OCI-LY3 (cell line): Measurements from ENCODE around the gene TBC1D22B.

Experiments
- H2AFZ ChIP-seq: fragments of 200-600, 300-600 bp; shearing (Covaris generic); 2 replicates; pipeline ENCODE4 v1.6.0; 2014; ENCODE audit warnings: antibody characterized with exemption, low read depth, low read length
- H3K27ac ChIP-seq: fragments of 200-600, 300-600 bp; sonication (generic); 2 replicates; pipeline ENCODE4 v1.5.1; 2014; ENCODE audit warnings: mild to moderate bottlenecking, low read length, moderate library complexity, mixed read lengths
- H3K27me3 ChIP-seq: fragments of 200-600, 300-600 bp; sonication (generic); 2 replicates; pipeline ENCODE4 v1.6.1; 2014; ENCODE audit warnings: low read depth, low read length, mixed read lengths
- H3K36me3 ChIP-seq: fragments of 200-600, 300-600 bp; sonication (generic); replicated peaks from 2 replicates; pipeline ENCODE3; 2014; ENCODE audit warnings: low read depth, low read length, mixed read lengths
- H3K4me1 ChIP-seq: fragments of 300-600, 200-600 bp; sonication (generic); 2 replicates; pipeline ENCODE4 v1.6.1; 2014; ENCODE audit warnings: low read length, mixed read lengths
- H3K4me2 ChIP-seq: fragments of 200-600, 300-600 bp; sonication (generic); 2 replicates; pipeline ENCODE4 v1.6.1; 2014; ENCODE audit warnings: low read length, mixed read lengths
- H3K4me3 ChIP-seq: fragments of 300-600, 200-600 bp; sonication (generic); 2 replicates; pipeline ENCODE4 v1.5.1; 2014; ENCODE audit warnings: antibody characterized with exemption, mild to moderate bottlenecking, low read length, moderate library complexity
- H3K79me2 ChIP-seq: fragments of 300-600, 200-600 bp; shearing (Covaris generic); 2 replicates; pipeline ENCODE4 v1.6.1; 2014; ENCODE audit warnings: mild to moderate bottlenecking, low read length, mixed read lengths
- H3K9ac ChIP-seq: fragments of 300-600, 200-600 bp; shearing (Covaris generic); 2 replicates; pipeline ENCODE4 v1.6.0; 2014; ENCODE audit warnings: mild to moderate bottlenecking, low read length, moderate library complexity
- H3K9me3 ChIP-seq: fragments of 200-600, 300-600 bp; shearing (Covaris generic); 2 replicates; pipeline ENCODE4 v1.6.1; 2014; ENCODE audit warnings: low read length, mixed read lengths; ENCODE audit not compliant: insufficient read depth
- H4K20me1 ChIP-seq: fragments of 200-600, 300-600 bp; sonication (generic); 2 replicates; pipeline ENCODE4 v1.6.1; 2016; ENCODE audit warnings: low read length, mixed read lengths; ENCODE audit not compliant: insufficient read depth
- CTCF ChIP-seq: fragments of 200-600, 300-600 bp; sonication (generic); IDR thresholded peaks from 2 replicates; pipeline ENCODE4 v1.5.1; 2014; ENCODE audit warnings: antibody characterized with exemption, low read length, low read depth
- EZH2phosphoT487 ChIP-seq: fragments of 200-600 bp; shearing (Covaris generic); IDR thresholded peaks from 2 replicates; pipeline ENCODE4 v1.6.1; 2018; ENCODE audit warnings: antibody characterized with exemption, mixed run types, low read depth

The TBC1D22B gene

DNA sequence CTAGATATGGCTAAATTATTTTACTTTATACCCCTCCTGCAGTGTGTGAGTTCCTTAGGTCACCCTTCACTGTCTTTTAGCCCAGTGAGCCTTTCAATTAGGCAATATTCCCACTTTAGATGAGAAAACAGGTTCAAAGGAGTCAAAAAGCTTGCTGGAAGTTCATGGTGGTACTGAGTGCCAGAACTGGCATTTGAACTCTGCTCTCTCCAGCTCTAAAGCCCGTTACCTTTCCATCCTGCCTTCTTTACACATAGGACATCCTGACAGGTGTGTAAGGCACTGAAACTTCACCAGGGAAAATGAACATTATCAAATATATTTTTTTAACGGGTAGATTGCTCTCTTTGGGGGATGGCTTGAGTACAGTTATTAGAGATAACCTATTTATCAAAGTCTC, 11.5 kb downstream of the TBC1D22B start:
- Histone ChIP-seq H3K79me2 (no peaks in the 10 kb centered on the region), H4K20me1 (peaks cover 9% of the 10 kb centered on the region), H3K9ac (no peak overlapping the region), H3K27me3 (no peaks in the 10 kb centered on the region), H2AFZ (no peak overlapping the region), H3K36me3 (peaks cover 11% of the 10 kb centered on the region), H3K27ac (no peak overlapping the region), H3K4me1 (peaks cover 9% of the 10 kb centered on the region), H3K4me3 (no peak overlapping the region), H3K9me3 (no peaks in the 10 kb centered on the region), H3K4me2 (no peak overlapping the region)
- TF ChIP-seq CTCF (no peak), EZH2phosphoT487 (no peak)

GRCh38 chr6:37272834-37273566, 15.4 kb downstream of the TBC1D22B start:
- H3K9me3 ChIP-seq = no peaks in the 10 kb centered on the region
- H3K79me2 ChIP-seq = no peaks in the 10 kb centered on the region
- no peak for TF ChIP-seq CTCF
- no peak for TF ChIP-seq EZH2phosphoT487
- peaks cover 15% of the 10 kb centered on the region for H4K20me1 ChIP-seq
- no peak overlapping the region for H3K4me3 ChIP-seq
- H3K27me3 ChIP-seq = no peaks in the 10 kb centered on the region
- H3K36me3 ChIP-seq = peaks cover 14% of the 10 kb centered on the region
- H3K9ac ChIP-seq = no peak overlapping the region
- no peak overlapping the region for H2AFZ ChIP-seq
- peaks cover 12% of the 10 kb centered on the region for H3K4me1 ChIP-seq
- no peak overlapping the region for H3K4me2 ChIP-seq
- H3K27ac ChIP-seq = no peak overlapping the region

- no peaks in the 10 kb centered on the region for H3K79me2 ChIP-seq
- H3K4me1 ChIP-seq = peaks cover 12% of the 10 kb centered on the region
- H3K9me3 ChIP-seq = no peaks in the 10 kb centered on the region
- H3K4me3 ChIP-seq = no peak overlapping the region
- H3K9ac ChIP-seq = no peak overlapping the region
- TF ChIP-seq EZH2phosphoT487 (no peak), CTCF (no peak)
- peaks cover 15% of the 10 kb centered on the region for H4K20me1 ChIP-seq
- H3K27ac ChIP-seq = no peak overlapping the region
- peaks cover 14% of the 10 kb centered on the region for H3K36me3 ChIP-seq
- H3K4me2 ChIP-seq = no peak overlapping the region
- H2AFZ ChIP-seq = no peak overlapping the region
- no peaks in the 10 kb centered on the region for H3K27me3 ChIP-seq
These were observed 16.1 kb downstream of the TBC1D22B start for GRCh38 chr6:37273690-37274089.

DNA sequence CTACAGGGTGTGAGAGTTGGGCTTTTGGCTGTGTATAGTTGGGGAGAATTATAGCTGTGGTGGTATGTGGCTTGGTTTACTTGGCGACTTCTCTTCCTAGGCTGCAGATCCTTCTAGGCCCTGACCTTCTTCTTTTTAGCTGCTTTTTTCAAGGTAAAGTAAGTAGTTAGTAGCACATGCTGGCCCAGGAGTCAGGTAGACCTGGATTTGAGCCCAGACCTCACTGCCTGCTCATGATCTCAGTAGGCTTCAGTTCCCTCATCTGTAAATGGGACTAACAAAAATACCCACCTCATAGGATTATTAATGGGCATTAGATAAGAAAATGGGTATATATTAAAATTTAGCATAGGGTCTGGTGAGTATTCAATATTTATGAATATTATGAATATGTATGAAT, 17.8 kb downstream of the TBC1D22B start:
- H3K27ac ChIP-seq = no peak overlapping the region
- peaks cover 3% of the 10 kb centered on the region; the same call in 1 of the 2 replicates for H3K4me1 ChIP-seq
- no peak overlapping the region for H3K9ac ChIP-seq
- no peak overlapping the region for H2AFZ ChIP-seq
- H3K4me2 ChIP-seq = no peak overlapping the region
- no peak overlapping the region for H3K4me3 ChIP-seq
- H3K9me3 ChIP-seq = no peaks in the 10 kb centered on the region
- 0 out of 2 replicates have a peak, but pooled peaks cover 15% of the 10 kb centered on the region for H4K20me1 ChIP-seq
- peaks cover 20% of the 10 kb centered on the region for H3K36me3 ChIP-seq
- TF ChIP-seq EZH2phosphoT487 (no peak), CTCF (no peak)
- no peaks in the 10 kb centered on the region for H3K79me2 ChIP-seq
- no peaks in the 10 kb centered on the region for H3K27me3 ChIP-seq
